Sigmoid colon (tissue), 4 donors: Measurements from ENCODE around the gene TEAD4.

ENCODE experiments used
- POLR2AphosphoS5 ChIP-seq, 4 donors: sonication (generic); formaldehyde crosslinking; IDR thresholded peaks; one replicate each; pipeline ENCODE4 v1.6.1; 2017; ENCODE audit warnings: antibody characterized with exemption in 4 of 4
- TF ChIP-seq, protein P1 (sequence below), 4 experiments: fragments of 450-650 bp in 3 of 4; fragments of 200-600 bp in 1 of 4; IDR thresholded peaks; one replicate each; pipeline ENCODE4 v1.5.1; 2016 to 2019; ENCODE audit warnings: antibody characterized with exemption in 4 of 4, mild to moderate bottlenecking in 3 of 4, moderate library complexity in 2 of 4

GRCh38 chr12:3033539-3033867 is 74.3 kb downstream of the TEAD4 start:
- TF ChIP-seq, protein P1, sequence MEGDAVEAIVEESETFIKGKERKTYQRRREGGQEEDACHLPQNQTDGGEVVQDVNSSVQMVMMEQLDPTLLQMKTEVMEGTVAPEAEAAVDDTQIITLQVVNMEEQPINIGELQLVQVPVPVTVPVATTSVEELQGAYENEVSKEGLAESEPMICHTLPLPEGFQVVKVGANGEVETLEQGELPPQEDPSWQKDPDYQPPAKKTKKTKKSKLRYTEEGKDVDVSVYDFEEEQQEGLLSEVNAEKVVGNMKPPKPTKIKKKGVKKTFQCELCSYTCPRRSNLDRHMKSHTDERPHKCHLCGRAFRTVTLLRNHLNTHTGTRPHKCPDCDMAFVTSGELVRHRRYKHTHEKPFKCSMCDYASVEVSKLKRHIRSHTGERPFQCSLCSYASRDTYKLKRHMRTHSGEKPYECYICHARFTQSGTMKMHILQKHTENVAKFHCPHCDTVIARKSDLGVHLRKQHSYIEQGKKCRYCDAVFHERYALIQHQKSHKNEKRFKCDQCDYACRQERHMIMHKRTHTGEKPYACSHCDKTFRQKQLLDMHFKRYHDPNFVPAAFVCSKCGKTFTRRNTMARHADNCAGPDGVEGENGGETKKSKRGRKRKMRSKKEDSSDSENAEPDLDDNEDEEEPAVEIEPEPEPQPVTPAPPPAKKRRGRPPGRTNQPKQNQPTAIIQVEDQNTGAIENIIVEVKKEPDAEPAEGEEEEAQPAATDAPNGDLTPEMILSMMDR (IDR thresholded peaks at IDR 0.05), result no peak
- no peak for TF ChIP-seq POLR2AphosphoS5 (IDR thresholded peaks at IDR 0.05)
